K562 (cell line): ENCODE results near the gene TSTD1. TPM values are rescaled to one million over a fixed set of nuclear protein-coding genes. Genes with fewer than 3 reads are reported as not detected.
A peak's percentile ranks its signal among the peaks of the same experiment; 100 is the strongest.

Experiments
- BRD4 ChIP-seq: fragments of 200-600 bp; sonication (generic); IDR thresholded peaks from 2 replicates; pipeline ENCODE4 v1.6.1; 2017; ENCODE audit warnings: inconsistent platforms
- CBFA2T2 ChIP-seq: fragments of 450-650 bp; conservative IDR thresholded peaks from 2 replicates; pipeline ENCODE4 v1.6.1; 2017; ENCODE audit warnings: mild to moderate bottlenecking
- DNMT1 ChIP-seq: fragments of 450-650 bp; IDR thresholded peaks from 2 replicates; pipeline ENCODE4 v1.6.1; 2016; ENCODE audit warnings: antibody characterized with exemption, mild to moderate bottlenecking
- FOXA3 ChIP-seq, 2 experiments: fragments of 450-650 bp in 1 of 2; sonication (generic) in 1 of 2; formaldehyde crosslinking; IDR thresholded peaks in 1 of 2; conservative IDR thresholded peaks in 1 of 2; 2 replicates each; pipeline versions ENCODE4 v1.4.0 to v1.8.0; 2020 to 2022; ENCODE audit warnings: mild to moderate bottlenecking in 2 of 2, missing genetic modification reagents in 1 of 2
- GABPA ChIP-seq: fragments of 200-800 bp; sonication (Bioruptor generic); conservative IDR thresholded peaks from 2 replicates; pipeline ENCODE4 v1.6.1; 2016; ENCODE audit warnings: low read depth, missing genetic modification characterization, missing compliant biosample characterization
- MCM5 ChIP-seq: fragments of 450-650 bp; IDR thresholded peaks from 2 replicates; pipeline ENCODE4 v1.6.1; 2016; ENCODE audit warnings: low read depth
- NONO ChIP-seq, 2 experiments: fragments of 200-400 bp in 1 of 2; fragments of 450-650 bp in 1 of 2; formaldehyde crosslinking in 1 of 2; IDR thresholded peaks; 2 replicates each; pipeline ENCODE4 v1.6.1; 2017; ENCODE audit warnings: low read depth in 2 of 2, mild to moderate bottlenecking in 2 of 2, moderate library complexity in 2 of 2, low read length in 1 of 2
- NR1H2 ChIP-seq: sonication (generic); formaldehyde crosslinking; IDR thresholded peaks from 2 replicates; pipeline ENCODE4 v1.4.0; 2020; ENCODE audit warnings: mild to moderate bottlenecking, missing genetic modification reagents
- NR2C2 ChIP-seq, 2 experiments: fragments of 200-800 bp in 1 of 2; sonication (Bioruptor generic) in 1 of 2; sonication (generic) in 1 of 2; formaldehyde crosslinking in 1 of 2; IDR thresholded peaks; 2 replicates each; pipeline versions ENCODE4 v1.6.1 to v1.8.0; 2016 to 2022; ENCODE audit warnings: mild to moderate bottlenecking in 1 of 2, missing compliant biosample characterization in 1 of 2, missing genetic modification characterization in 1 of 2, missing genetic modification reagents in 1 of 2
- POLR2A ChIP-seq: fragments of 450-650 bp; conservative IDR thresholded peaks from 2 replicates; pipeline ENCODE4 v1.6.1; 2016
- POLR2B ChIP-seq: fragments of 450-650 bp; IDR thresholded peaks from 2 replicates; pipeline ENCODE4 v1.6.1; 2018; ENCODE audit warnings: low read depth; ENCODE audit not compliant: partially characterized antibody
- POU5F1 ChIP-seq: fragments of 150-350 bp; IDR thresholded peaks from 2 replicates; pipeline ENCODE4 v1.6.1; 2014; ENCODE audit warnings: borderline replicate concordance, low read length, low read depth, mild to moderate bottlenecking; ENCODE audit not compliant: partially characterized antibody
- PYGO2 ChIP-seq: fragments of 450-650 bp; IDR thresholded peaks from 2 replicates; pipeline ENCODE4 v1.6.1; 2016; ENCODE audit warnings: mild to moderate bottlenecking, missing genetic modification characterization, moderate library complexity, missing compliant biosample characterization
- RBM39 ChIP-seq: fragments of 200-400 bp; formaldehyde crosslinking; optimal IDR thresholded peaks from 2 replicates; pipeline ENCODE3; 2018; ENCODE audit warnings: low read depth, low read length
- TAF15 ChIP-seq: fragments of 200-400 bp; formaldehyde crosslinking; IDR thresholded peaks from 2 replicates; pipeline ENCODE4 v1.6.1; 2017; ENCODE audit warnings: mild to moderate bottlenecking, low read depth, low read length, moderate library complexity
- YBX1 ChIP-seq: fragments of 450-650 bp; IDR thresholded peaks from 2 replicates; pipeline ENCODE4 v1.7.1; 2016; ENCODE audit warnings: mild to moderate bottlenecking
- ZNF146 ChIP-seq: IDR thresholded peaks from one replicate; pipeline ENCODE4 v1.6.1; 2018; ENCODE audit warnings: missing compliant biosample characterization; ENCODE audit not compliant: unreplicated experiment
- ZNF212 ChIP-seq: fragments of 450-650 bp; formaldehyde crosslinking; IDR thresholded peaks from 2 replicates; pipeline ENCODE4 v1.4.0; 2020; ENCODE audit warnings: mild to moderate bottlenecking
- ZNF232 ChIP-seq: sonication (generic); formaldehyde crosslinking; IDR thresholded peaks from 2 replicates; pipeline ENCODE4 v1.8.0; 2022; ENCODE audit warnings: mild to moderate bottlenecking, missing genetic modification reagents
- ZNF311 ChIP-seq: fragments of 250-450 bp; sonication (Bioruptor Pico); IDR thresholded peaks from 2 replicates; pipeline ENCODE4 v1.4.0; 2020; ENCODE audit warnings: mild to moderate bottlenecking, moderate library complexity
- ZNF324 ChIP-seq: fragments of 250-450 bp; sonication (Bioruptor Pico); IDR thresholded peaks from 2 replicates; pipeline ENCODE4 v1.4.0; 2020; ENCODE audit warnings: mild to moderate bottlenecking
- ZNF584 ChIP-seq: fragments of 200-800 bp; sonication (Bioruptor generic); IDR thresholded peaks from 2 replicates; pipeline ENCODE4 v1.6.1; 2016; ENCODE audit warnings: low read depth, mild to moderate bottlenecking, missing genetic modification characterization, missing compliant biosample characterization
- ZNF77 ChIP-seq: fragments of 250-450 bp; sonication (Bioruptor Pico); IDR thresholded peaks from 2 replicates; pipeline ENCODE4 v1.5.0; 2020
- polyA plus RNA-seq, 8 experiments: library from polyadenylated mRNA; depleted of rRNA in 4 of 8; stranded (reverse) in 5 of 8; unstranded in 3 of 8; fragments of >200 nt; fragmentation: Nextera tagmentation in 2 of 8; fragmentation: Illumina TruSeq in 1 of 8; extraction: Ambion mirVana in 2 of 8; extraction: Trizol in 1 of 8; gene quantifications; 2 replicates each; pipeline versions ENCODE4 v1.2.1 to v1.2.3, GENCODE V29; 2011 to 2014; ENCODE audit warnings: inconsistent platforms in 1 of 8, missing spikeins in 1 of 8
- total RNA-seq, 7 experiments: library from RNA; depleted of rRNA in 6 of 7; stranded (reverse); fragments of >200 nt in 6 of 7; fragmentation: Illumina TruSeq in 2 of 7; extraction: Trizol in 2 of 7; gene quantifications; 2 replicates each; pipeline versions ENCODE4 v1.2.1 to v1.2.3, GENCODE V29; 2011 to 2021; ENCODE audit warnings: low replicate concordance in 1 of 7
- TF ChIP-seq, protein P1 (sequence below): fragments of 200-800 bp; sonication (Bioruptor generic); IDR thresholded peaks from 2 replicates; pipeline ENCODE4 v1.6.1; 2017; ENCODE audit warnings: missing genetic modification characterization, missing compliant biosample characterization
- TF ChIP-seq, protein P2 (sequence below): fragments of 450-650 bp; IDR thresholded peaks from 2 replicates; pipeline ENCODE4 v1.6.1; 2014; ENCODE audit warnings: low read depth, mild to moderate bottlenecking, moderate library complexity, borderline replicate concordance
- TF ChIP-seq, protein P3 (sequence below): fragments of 250-450 bp; sonication (Bioruptor Pico); IDR thresholded peaks from 2 replicates; pipeline ENCODE4 v1.4.0; 2020; ENCODE audit warnings: mild to moderate bottlenecking

The TSTD1 gene
- total and polyA plus RNA-seq, 9 of the 15 experiments (the other 6 are each of a cell fraction or from before 2014, with no cell fraction given), result 0.23 to 0.53 TPM; not detected in 7

DNA sequence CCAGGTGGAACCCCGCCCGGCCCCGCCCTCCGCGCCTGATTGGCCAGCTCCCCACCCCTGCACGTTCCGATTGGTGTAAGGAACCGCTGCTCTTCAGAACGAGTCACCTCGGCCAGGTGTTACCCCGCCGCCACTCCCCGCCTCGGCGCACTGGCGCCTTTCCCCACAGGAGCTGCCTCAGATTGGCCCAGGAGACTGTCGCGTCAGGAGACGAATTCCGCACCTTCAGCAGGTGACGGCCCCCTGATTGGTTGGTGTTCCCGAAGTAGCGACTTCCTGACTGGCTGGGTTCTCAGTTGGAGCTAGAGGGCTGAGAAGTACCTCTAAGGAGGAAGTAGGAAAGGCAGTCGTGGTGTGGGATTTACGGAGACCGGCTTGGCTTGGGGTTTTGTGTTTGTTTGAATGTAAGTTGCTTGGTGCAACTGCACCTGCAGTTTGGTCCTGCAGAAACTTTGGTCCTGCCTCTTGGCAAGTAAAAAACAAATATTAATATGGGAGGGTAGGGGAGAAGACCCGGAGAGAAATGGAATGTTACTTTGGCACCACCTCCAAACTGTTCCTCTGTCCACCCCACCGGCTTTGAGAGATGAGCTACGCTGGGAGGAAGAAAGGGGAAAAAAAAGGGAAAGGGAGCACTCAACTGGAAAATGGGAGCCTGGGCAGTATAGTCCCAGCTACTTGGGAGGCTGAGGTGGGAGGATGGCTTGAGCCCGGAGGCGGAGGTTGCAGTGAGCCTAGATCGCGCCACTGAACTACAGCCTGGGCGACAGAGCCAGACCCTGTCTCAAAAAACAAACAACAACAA, 17.4 kb downstream of the TSTD1 start (continued):
- TF ChIP-seq ZNF311 (CRISPR knock-in tag) (no peak), RBM39 (no peak), BRD4 (no peak), MCM5 (no peak), POLR2B (peak; percentile 79), DNMT1 (no peak), POLR2A (peak; percentile 94), ZNF324 (CRISPR knock-in tag) (no peak), POU5F1 (no peak), ZNF146 (CRISPR knock-in tag) (no peak), NR2C2 (CRISPR knock-in tag; IDR thresholded peaks at IDR 0.05) (no peak), NR2C2 (tag; IDR thresholded peaks at IDR 0.05) (peak; percentile 76; the same call in 1 of the 2 replicates), YBX1 (no peak), ZNF212 (CRISPR knock-in tag) (no peak), ZNF77 (CRISPR knock-in tag) (no peak), TAF15 (no peak), NONO (IDR thresholded peaks at IDR 0.05; ENCODE audit: low read depth in 2 of 2, low read length in 1 of 2) (no peak), NR1H2 (CRISPR knock-in tag) (no peak), ZNF584 (CRISPR knock-in tag) (no peak), CBFA2T2 (no peak), ZNF232 (CRISPR knock-in tag) (0 out of 2 replicates have a peak, but pooled peaks have one; percentile 7), PYGO2 (no peak), FOXA3 (CRISPR knock-in tag; conservative IDR thresholded peaks at IDR 0.05 in 1 of 2, IDR thresholded peaks at IDR 0.05 in 1 of 2) (no peak), GABPA (peak; percentile 38; the same call in 1 of the 2 replicates)
- TF ChIP-seq, protein P1, sequence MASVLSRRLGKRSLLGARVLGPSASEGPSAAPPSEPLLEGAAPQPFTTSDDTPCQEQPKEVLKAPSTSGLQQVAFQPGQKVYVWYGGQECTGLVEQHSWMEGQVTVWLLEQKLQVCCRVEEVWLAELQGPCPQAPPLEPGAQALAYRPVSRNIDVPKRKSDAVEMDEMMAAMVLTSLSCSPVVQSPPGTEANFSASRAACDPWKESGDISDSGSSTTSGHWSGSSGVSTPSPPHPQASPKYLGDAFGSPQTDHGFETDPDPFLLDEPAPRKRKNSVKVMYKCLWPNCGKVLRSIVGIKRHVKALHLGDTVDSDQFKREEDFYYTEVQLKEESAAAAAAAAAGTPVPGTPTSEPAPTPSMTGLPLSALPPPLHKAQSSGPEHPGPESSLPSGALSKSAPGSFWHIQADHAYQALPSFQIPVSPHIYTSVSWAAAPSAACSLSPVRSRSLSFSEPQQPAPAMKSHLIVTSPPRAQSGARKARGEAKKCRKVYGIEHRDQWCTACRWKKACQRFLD, result no peak
- TF ChIP-seq, protein P2, sequence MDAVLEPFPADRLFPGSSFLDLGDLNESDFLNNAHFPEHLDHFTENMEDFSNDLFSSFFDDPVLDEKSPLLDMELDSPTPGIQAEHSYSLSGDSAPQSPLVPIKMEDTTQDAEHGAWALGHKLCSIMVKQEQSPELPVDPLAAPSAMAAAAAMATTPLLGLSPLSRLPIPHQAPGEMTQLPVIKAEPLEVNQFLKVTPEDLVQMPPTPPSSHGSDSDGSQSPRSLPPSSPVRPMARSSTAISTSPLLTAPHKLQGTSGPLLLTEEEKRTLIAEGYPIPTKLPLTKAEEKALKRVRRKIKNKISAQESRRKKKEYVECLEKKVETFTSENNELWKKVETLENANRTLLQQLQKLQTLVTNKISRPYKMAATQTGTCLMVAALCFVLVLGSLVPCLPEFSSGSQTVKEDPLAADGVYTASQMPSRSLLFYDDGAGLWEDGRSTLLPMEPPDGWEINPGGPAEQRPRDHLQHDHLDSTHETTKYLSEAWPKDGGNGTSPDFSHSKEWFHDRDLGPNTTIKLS, result no peak
- TF ChIP-seq, protein P3, sequence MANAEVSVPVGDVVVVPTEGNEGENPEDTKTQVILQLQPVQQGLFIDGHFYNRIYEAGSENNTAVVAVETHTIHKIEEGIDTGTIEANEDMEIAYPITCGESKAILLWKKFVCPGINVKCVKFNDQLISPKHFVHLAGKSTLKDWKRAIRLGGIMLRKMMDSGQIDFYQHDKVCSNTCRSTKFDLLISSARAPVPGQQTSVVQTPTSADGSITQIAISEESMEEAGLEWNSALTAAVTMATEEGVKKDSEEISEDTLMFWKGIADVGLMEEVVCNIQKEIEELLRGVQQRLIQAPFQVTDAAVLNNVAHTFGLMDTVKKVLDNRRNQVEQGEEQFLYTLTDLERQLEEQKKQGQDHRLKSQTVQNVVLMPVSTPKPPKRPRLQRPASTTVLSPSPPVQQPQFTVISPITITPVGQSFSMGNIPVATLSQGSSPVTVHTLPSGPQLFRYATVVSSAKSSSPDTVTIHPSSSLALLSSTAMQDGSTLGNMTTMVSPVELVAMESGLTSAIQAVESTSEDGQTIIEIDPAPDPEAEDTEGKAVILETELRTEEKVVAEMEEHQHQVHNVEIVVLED (CRISPR knock-in tag), result no peak
